Measurements from ENCODE around the gene SCAMP4.

SCAMP4 gene

DNA sequence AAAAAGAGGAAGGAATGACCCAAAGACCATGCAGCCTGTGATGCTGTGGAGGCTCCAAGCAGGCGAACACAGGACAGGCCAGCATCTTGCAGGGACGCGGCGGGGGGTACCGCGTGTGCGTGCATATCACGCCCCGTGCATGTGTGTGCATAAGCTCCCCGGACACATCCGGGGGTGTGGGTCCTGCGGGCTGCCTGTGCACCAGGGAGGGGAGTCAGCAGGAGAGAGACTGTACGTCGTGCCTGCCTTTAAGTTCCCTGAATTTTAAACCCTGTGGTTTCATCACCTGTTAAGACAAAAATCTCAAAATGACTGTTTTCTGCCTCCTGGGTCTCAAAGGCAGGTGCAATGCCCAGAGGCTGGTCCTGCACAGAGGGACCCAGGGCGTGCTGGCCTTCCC lies 16.6 kb downstream of the SCAMP4 start:
- TF ChIP-seq KLF10 (tag by site-specific recombination; IDR thresholded peaks at IDR 0.05), result no peak
- no peak for TF ChIP-seq HOXC10 (CRISPR knock-in tag; IDR thresholded peaks at IDR 0.05)
- TF ChIP-seq, protein P1, sequence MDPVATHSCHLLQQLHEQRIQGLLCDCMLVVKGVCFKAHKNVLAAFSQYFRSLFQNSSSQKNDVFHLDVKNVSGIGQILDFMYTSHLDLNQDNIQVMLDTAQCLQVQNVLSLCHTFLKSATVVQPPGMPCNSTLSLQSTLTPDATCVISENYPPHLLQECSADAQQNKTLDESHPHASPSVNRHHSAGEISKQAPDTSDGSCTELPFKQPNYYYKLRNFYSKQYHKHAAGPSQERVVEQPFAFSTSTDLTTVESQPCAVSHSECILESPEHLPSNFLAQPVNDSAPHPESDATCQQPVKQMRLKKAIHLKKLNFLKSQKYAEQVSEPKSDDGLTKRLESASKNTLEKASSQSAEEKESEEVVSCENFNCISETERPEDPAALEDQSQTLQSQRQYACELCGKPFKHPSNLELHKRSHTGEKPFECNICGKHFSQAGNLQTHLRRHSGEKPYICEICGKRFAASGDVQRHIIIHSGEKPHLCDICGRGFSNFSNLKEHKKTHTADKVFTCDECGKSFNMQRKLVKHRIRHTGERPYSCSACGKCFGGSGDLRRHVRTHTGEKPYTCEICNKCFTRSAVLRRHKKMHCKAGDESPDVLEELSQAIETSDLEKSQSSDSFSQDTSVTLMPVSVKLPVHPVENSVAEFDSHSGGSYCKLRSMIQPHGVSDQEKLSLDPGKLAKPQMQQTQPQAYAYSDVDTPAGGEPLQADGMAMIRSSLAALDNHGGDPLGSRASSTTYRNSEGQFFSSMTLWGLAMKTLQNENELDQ (tag by site-specific recombination; IDR thresholded peaks at IDR 0.05; ENCODE audit: low read depth), result no peak
- no peak for TF ChIP-seq ZNF426 (tag by site-specific recombination; IDR thresholded peaks at IDR 0.05)
- no peak for TF ChIP-seq ZNF776 (tag by site-specific recombination; IDR thresholded peaks at IDR 0.05; ENCODE audit: borderline replicate concordance)
- no peak for TF ChIP-seq ZNF843 (tag by site-specific recombination; IDR thresholded peaks at IDR 0.05)
- TF ChIP-seq, protein P2, sequence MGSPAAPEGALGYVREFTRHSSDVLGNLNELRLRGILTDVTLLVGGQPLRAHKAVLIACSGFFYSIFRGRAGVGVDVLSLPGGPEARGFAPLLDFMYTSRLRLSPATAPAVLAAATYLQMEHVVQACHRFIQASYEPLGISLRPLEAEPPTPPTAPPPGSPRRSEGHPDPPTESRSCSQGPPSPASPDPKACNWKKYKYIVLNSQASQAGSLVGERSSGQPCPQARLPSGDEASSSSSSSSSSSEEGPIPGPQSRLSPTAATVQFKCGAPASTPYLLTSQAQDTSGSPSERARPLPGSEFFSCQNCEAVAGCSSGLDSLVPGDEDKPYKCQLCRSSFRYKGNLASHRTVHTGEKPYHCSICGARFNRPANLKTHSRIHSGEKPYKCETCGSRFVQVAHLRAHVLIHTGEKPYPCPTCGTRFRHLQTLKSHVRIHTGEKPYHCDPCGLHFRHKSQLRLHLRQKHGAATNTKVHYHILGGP (tag by site-specific recombination; IDR thresholded peaks at IDR 0.05), result no peak
- no peak for TF ChIP-seq HIC1 (tag by site-specific recombination; IDR thresholded peaks at IDR 0.05)
- no peak for TF ChIP-seq ZNF654 (tag by site-specific recombination; IDR thresholded peaks at IDR 0.05; ENCODE audit: low read depth)
- no peak for TF ChIP-seq ZNF112 (tag by site-specific recombination; IDR thresholded peaks at IDR 0.05)
- TF ChIP-seq ZNF16 (tag by site-specific recombination; IDR thresholded peaks at IDR 0.05; ENCODE audit: low read depth), result no peak
- no peak for TF ChIP-seq GLIS1 (tag by site-specific recombination; IDR thresholded peaks at IDR 0.05)
- no peak for TF ChIP-seq PRDM6 (tag by site-specific recombination; IDR thresholded peaks at IDR 0.05)
- TF ChIP-seq ZSCAN30 (tag by site-specific recombination; IDR thresholded peaks at IDR 0.05), result no peak
- TF ChIP-seq OVOL3 (tag by site-specific recombination; IDR thresholded peaks at IDR 0.05), result no peak
- no peak for TF ChIP-seq ZNF146 (tag by site-specific recombination; IDR thresholded peaks at IDR 0.05)
- CTCF ChIA-PET, result no interaction called here
- Histone ChIP-seq H3K9me3 (ENCODE audit: control insufficient read depth, insufficient read depth, low read depth, low read length) (no peaks in the 10 kb centered on the region), H3K36me3 (ENCODE audit: control insufficient read depth in 2 of 2, insufficient read depth in 1 of 2, low read length in 2 of 2) (peaks cover 0 to 63% of the 10 kb centered on the region in 2 experiments; a peak in 2 of 3 replicates), H3K4me3 (ENCODE audit: low read depth, low read length) (no peak overlapping the region), H3K27ac (ENCODE audit: extremely low read depth, low read depth, low read length) (no peak overlapping the region), H3K4me1 (ENCODE audit: control insufficient read depth, insufficient read depth, low read length) (no peaks in the 10 kb centered on the region)
- POLR2A ChIA-PET, result no interaction called here

- Histone ChIP-seq H3K36me3 (ENCODE audit: control insufficient read depth in 2 of 2, insufficient read depth in 1 of 2, low read length in 2 of 2) (peaks cover 0 to 57% of the 10 kb centered on the region in 2 experiments; a peak in 2 of 3 replicates), H3K9me3 (ENCODE audit: control insufficient read depth, insufficient read depth, low read depth, low read length) (no peaks in the 10 kb centered on the region), H3K4me3 (ENCODE audit: low read depth, low read length) (no peak overlapping the region), H3K4me1 (ENCODE audit: control insufficient read depth, insufficient read depth, low read length) (no peaks in the 10 kb centered on the region), H3K27ac (ENCODE audit: extremely low read depth, low read depth, low read length) (no peak overlapping the region)
- POLR2A ChIA-PET, result interaction anchor here (0.6 kb wide), 1 partner anchor 46 kb away, joined by 4 read pairs; no protein-coding TSS in a partner anchor
- CTCF ChIA-PET, result no interaction called here
- TF ChIP-seq ZEB2 (tag by site-specific recombination; IDR thresholded peaks at IDR 0.05) (no peak), GLIS2 (tag by site-specific recombination; IDR thresholded peaks at IDR 0.05) (no peak), ZNF843 (tag by site-specific recombination; IDR thresholded peaks at IDR 0.05) (no peak), ZNF658 (tag by site-specific recombination; IDR thresholded peaks at IDR 0.05) (no peak), ZNF521 (tag by site-specific recombination; IDR thresholded peaks at IDR 0.05) (no peak)
- TF ChIP-seq, protein P3, sequence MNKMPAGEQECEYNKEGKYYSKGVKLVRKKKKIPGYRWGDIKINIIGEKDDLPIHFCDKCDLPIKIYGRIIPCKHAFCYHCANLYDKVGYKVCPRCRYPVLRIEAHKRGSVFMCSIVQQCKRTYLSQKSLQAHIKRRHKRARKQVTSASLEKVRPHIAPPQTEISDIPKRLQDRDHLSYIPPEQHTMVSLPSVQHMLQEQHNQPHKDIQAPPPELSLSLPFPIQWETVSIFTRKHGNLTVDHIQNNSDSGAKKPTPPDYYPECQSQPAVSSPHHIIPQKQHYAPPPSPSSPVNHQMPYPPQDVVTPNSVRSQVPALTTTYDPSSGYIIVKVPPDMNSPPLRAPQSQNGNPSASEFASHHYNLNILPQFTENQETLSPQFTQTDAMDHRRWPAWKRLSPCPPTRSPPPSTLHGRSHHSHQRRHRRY (tag by site-specific recombination; IDR thresholded peaks at IDR 0.05), result no peak
- TF ChIP-seq, protein P4, sequence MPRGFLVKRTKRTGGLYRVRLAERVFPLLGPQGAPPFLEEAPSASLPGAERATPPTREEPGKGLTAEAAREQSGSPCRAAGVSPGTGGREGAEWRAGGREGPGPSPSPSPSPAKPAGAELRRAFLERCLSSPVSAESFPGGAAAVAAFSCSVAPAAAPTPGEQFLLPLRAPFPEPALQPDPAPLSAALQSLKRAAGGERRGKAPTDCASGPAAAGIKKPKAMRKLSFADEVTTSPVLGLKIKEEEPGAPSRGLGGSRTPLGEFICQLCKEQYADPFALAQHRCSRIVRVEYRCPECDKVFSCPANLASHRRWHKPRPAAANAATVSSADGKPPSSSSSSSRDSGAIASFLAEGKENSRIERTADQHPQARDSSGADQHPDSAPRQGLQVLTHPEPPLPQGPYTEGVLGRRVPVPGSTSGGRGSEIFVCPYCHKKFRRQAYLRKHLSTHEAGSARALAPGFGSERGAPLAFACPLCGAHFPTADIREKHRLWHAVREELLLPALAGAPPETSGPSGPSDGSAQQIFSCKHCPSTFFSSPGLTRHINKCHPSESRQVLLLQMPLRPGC (tag by site-specific recombination; IDR thresholded peaks at IDR 0.05), result no peak
These were observed 17.6 kb downstream of the SCAMP4 start for GRCh38 chr19:1922803-1923202.

Measured in HEK293 (cell line).